HEK293 (cell line): ENCODE measurements around the gene TPPP3.
A peak's percentile ranks its signal among the peaks of the same experiment; 100 is the strongest.
"Not testable (repeated sequence)": the region's sequence is repeated elsewhere in the genome, so short reads cannot be mapped to it uniquely, and the experiment has no call there.

Experiments used
- CTCF ChIA-PET: fragments of 350-600 bp; formaldehyde crosslinking; extraction: SDS; loops from one replicate; lab custom pipeline; 2021; ENCODE audit warnings: antibody characterized with exemption; lab: Yijun Ruan, JAX
- POLR2A ChIA-PET: fragments of 300-600 bp; formaldehyde crosslinking; extraction: SDS; loops from one replicate; lab custom pipeline; 2020; ENCODE audit warnings: antibody characterized with exemption, inconsistent platforms; lab: Yijun Ruan, JAX
- H3K27ac ChIP-seq: fragments of 200-500 bp; sonication (Bioruptor generic); 2 replicates; pipeline ENCODE4 v1.5.1; 2014; ENCODE audit warnings: low read depth, low read length, control low read depth, inconsistent platforms; ENCODE audit errors: extremely low read depth
- H3K36me3 ChIP-seq, 2 experiments: fragments of 200-500 bp in 1 of 2; sonication (Bioruptor generic) in 1 of 2; 1 replicate in 1 of 2; 2 replicates in 1 of 2; pipeline ENCODE4 v1.5.1; 2014 to 2017; ENCODE audit warnings: inconsistent platforms in 2 of 2, low read length in 2 of 2; ENCODE audit not compliant: control insufficient read depth in 2 of 2, insufficient read depth in 1 of 2
- H3K4me1 ChIP-seq: fragments of 200-500 bp; sonication (Bioruptor generic); 2 replicates; pipeline ENCODE4 v1.5.1; 2014; ENCODE audit warnings: mild to moderate bottlenecking, low read length, inconsistent platforms; ENCODE audit not compliant: control insufficient read depth, insufficient read depth
- H3K4me3 ChIP-seq: 2 replicates; pipeline ENCODE4 v1.5.1; 2011; ENCODE audit warnings: low read depth, mild to moderate bottlenecking, control low read depth, low read length, moderate library complexity
- H3K9me3 ChIP-seq: fragments of 200-500 bp; sonication (Bioruptor generic); 2 replicates; pipeline ENCODE4 v1.5.1; 2014; ENCODE audit warnings: low read depth, low read length, inconsistent platforms; ENCODE audit not compliant: control insufficient read depth, insufficient read depth
- CTCF ChIP-seq: fragments of 450-650 bp; formaldehyde crosslinking; IDR thresholded peaks from 2 replicates; pipeline ENCODE4 v1.5.1; 2016; ENCODE audit warnings: missing biosample characterization, missing genetic modification characterization
- HOXD13 ChIP-seq: sonication (generic); formaldehyde crosslinking; IDR thresholded peaks from 2 replicates; pipeline ENCODE4 v1.8.0; 2022; ENCODE audit warnings: missing genetic modification reagents, borderline replicate concordance
- KLF9 ChIP-seq: fragments of 450-650 bp; formaldehyde crosslinking; IDR thresholded peaks from 2 replicates; pipeline ENCODE4 v1.5.1; 2016; ENCODE audit warnings: missing biosample characterization, missing genetic modification characterization, low read depth
- ZBTB7A ChIP-seq: fragments of 450-650 bp; formaldehyde crosslinking; IDR thresholded peaks from 2 replicates; pipeline ENCODE4 v1.5.1; 2016; ENCODE audit warnings: low read depth, missing biosample characterization, missing genetic modification characterization
- ZFP3 ChIP-seq: fragments of 450-650 bp; formaldehyde crosslinking; IDR thresholded peaks from 2 replicates; pipeline ENCODE4 v1.5.1; 2016; ENCODE audit warnings: low read depth, missing biosample characterization, missing genetic modification characterization
- ZNF121 ChIP-seq: fragments of 450-650 bp; formaldehyde crosslinking; IDR thresholded peaks from 2 replicates; pipeline ENCODE4 v1.5.1; 2016; ENCODE audit warnings: missing biosample characterization, missing genetic modification characterization
- ZNF16 ChIP-seq: fragments of 450-650 bp; formaldehyde crosslinking; IDR thresholded peaks from 2 replicates; pipeline ENCODE4 v1.5.1; 2016; ENCODE audit warnings: low read depth, missing biosample characterization, missing genetic modification characterization
- ZNF266 ChIP-seq: fragments of 450-650 bp; formaldehyde crosslinking; IDR thresholded peaks from 2 replicates; pipeline ENCODE4 v1.5.1; 2016; ENCODE audit warnings: missing biosample characterization, missing genetic modification characterization, low read depth
- ZNF302 ChIP-seq: fragments of 450-650 bp; formaldehyde crosslinking; IDR thresholded peaks from 2 replicates; pipeline ENCODE4 v1.5.1; 2016; ENCODE audit warnings: missing biosample characterization, missing genetic modification characterization, low read depth
- ZNF48 ChIP-seq: fragments of 450-650 bp; formaldehyde crosslinking; IDR thresholded peaks from 2 replicates; pipeline ENCODE4 v1.5.1; 2016; ENCODE audit warnings: missing biosample characterization, missing genetic modification characterization
- ZNF510 ChIP-seq: fragments of 450-650 bp; formaldehyde crosslinking; IDR thresholded peaks from 2 replicates; pipeline ENCODE4 v1.5.1; 2018; ENCODE audit warnings: mild to moderate bottlenecking, missing genetic modification characterization, missing biosample characterization; ENCODE audit not compliant: insufficient replicate concordance
- ZNF521 ChIP-seq: fragments of 450-650 bp; formaldehyde crosslinking; IDR thresholded peaks from 2 replicates; pipeline ENCODE4 v1.5.1; 2017; ENCODE audit warnings: missing biosample characterization, mild to moderate bottlenecking, missing genetic modification characterization
- ZNF544 ChIP-seq: fragments of 450-650 bp; formaldehyde crosslinking; IDR thresholded peaks from 2 replicates; pipeline ENCODE4 v1.5.0; 2017; ENCODE audit warnings: missing biosample characterization, missing genetic modification characterization
- ZNF645 ChIP-seq: fragments of 450-650 bp; formaldehyde crosslinking; IDR thresholded peaks from 2 replicates; pipeline ENCODE4; 2016; ENCODE audit warnings: missing biosample characterization, missing genetic modification characterization
- ZNF654 ChIP-seq: fragments of 450-650 bp; formaldehyde crosslinking; IDR thresholded peaks from 2 replicates; pipeline ENCODE4 v1.5.1; 2016; ENCODE audit warnings: low read depth, missing biosample characterization, missing genetic modification characterization
- ZNF707 ChIP-seq: fragments of 450-650 bp; formaldehyde crosslinking; IDR thresholded peaks from 2 replicates; pipeline ENCODE4 v1.5.1; 2016; ENCODE audit warnings: missing biosample characterization, missing genetic modification characterization
- ZNF76 ChIP-seq: fragments of 450-650 bp; formaldehyde crosslinking; IDR thresholded peaks from 2 replicates; pipeline ENCODE4; 2016; ENCODE audit warnings: low read depth, missing biosample characterization, missing genetic modification characterization, borderline replicate concordance
- ZNF776 ChIP-seq: fragments of 450-650 bp; formaldehyde crosslinking; IDR thresholded peaks from 2 replicates; pipeline ENCODE4 v1.5.0; 2017; ENCODE audit warnings: missing biosample characterization, missing genetic modification characterization, borderline replicate concordance
- ZSCAN5A ChIP-seq: fragments of 450-650 bp; formaldehyde crosslinking; IDR thresholded peaks from 2 replicates; pipeline ENCODE4 v1.5.1; 2016; ENCODE audit warnings: missing biosample characterization, missing genetic modification characterization

Gene TPPP3

GRCh38 chr16:67376012-67376411, 17.3 kb downstream of the TPPP3 start:
- H3K36me3 ChIP-seq, H3K27ac ChIP-seq, H3K4me3 ChIP-seq, H3K9me3 ChIP-seq, POLR2A ChIA-PET, H3K4me1 ChIP-seq: not testable (repeated sequence)
- 0 out of 2 replicates have a peak, but pooled peaks have one; percentile 21 for TF ChIP-seq ZNF121 (tag by site-specific recombination)
- CTCF ChIA-PET, result interaction anchor here (0.7 kb wide), 1 partner anchor 967 kb away, joined by 3 read pairs; no protein-coding TSS in a partner anchor

- Histone ChIP-seq H3K9me3 (no peaks in the 10 kb centered on the region), H3K4me3 (no peak overlapping the region), H3K36me3 (no peaks in the 10 kb centered on the region), H3K4me1 (no peaks in the 10 kb centered on the region), H3K27ac (no peak overlapping the region)
- POLR2A ChIA-PET, result no interaction called here
- TF ChIP-seq ZBTB7A (tag by site-specific recombination) (no peak), KLF9 (tag by site-specific recombination) (no peak), HOXD13 (CRISPR knock-in tag) (no peak), ZNF645 (tag by site-specific recombination) (no peak), ZNF302 (tag by site-specific recombination) (no peak), CTCF (tag by site-specific recombination) (peak; percentile 41; the same call in 1 of the 2 replicates), ZNF654 (peak; percentile 20; the same call in 1 of the 2 replicates), ZNF76 (no peak), ZNF16 (tag by site-specific recombination) (no peak), ZSCAN5A (tag by site-specific recombination) (no peak)
- CTCF ChIA-PET, result interaction anchor here (0.7 to 2.3 kb wide), 12 partner anchors 8 to 95 kb away, joined by 3 to 13 read pairs (median 4); partner anchors contain the start of gene ZDHHC1
Measured at GRCh38 chr16:67372664-67373063, 20.6 kb downstream of the TPPP3 start.

- ChIA-PET POLR2A (no interaction called here), CTCF (interaction anchor here (0.6 kb wide), 1 partner anchor 57 kb away, joined by 6 read pairs; no protein-coding TSS in a partner anchor)
Measured at GRCh38 chr16:67370661-67371060, 22.6 kb downstream of the TPPP3 start.

GRCh38 chr16:67364600-67365235, 28.6 kb downstream of the TPPP3 start:
- no peak overlapping the region for H3K27ac ChIP-seq
- ChIA-PET CTCF (interaction anchor here (0.5 to 1.4 kb wide), 6 partner anchors 8 to 497 kb away, joined by 3 to 5 read pairs (median 3); no protein-coding TSS in a partner anchor), POLR2A (no interaction called here)

More at GRCh38 chr16:67370661-67371060, 22.6 kb downstream of the TPPP3 start:
- no peaks in the 10 kb centered on the region for H3K9me3 ChIP-seq
- H3K36me3 ChIP-seq, result no peaks in the 10 kb centered on the region
- no peaks in the 10 kb centered on the region for H3K4me1 ChIP-seq
- H3K4me3 ChIP-seq, result no peak overlapping the region
- no peak overlapping the region for H3K27ac ChIP-seq
- TF ChIP-seq ZNF707 (tag by site-specific recombination) (no peak), ZNF776 (tag by site-specific recombination) (no peak), ZNF521 (tag by site-specific recombination) (no peak)

More at GRCh38 chr16:67364600-67365235, 28.6 kb downstream of the TPPP3 start:
- Histone ChIP-seq H3K4me1 (peaks cover 14% of the 10 kb centered on the region; the same call in 1 of the 2 replicates), H3K36me3 (no peaks in the 10 kb centered on the region), H3K9me3 (no peaks in the 10 kb centered on the region), H3K4me3 (no peak overlapping the region)
- TF ChIP-seq ZNF48 (no peak), ZNF544 (tag by site-specific recombination) (no peak), ZFP3 (tag by site-specific recombination) (no peak), ZNF266 (tag by site-specific recombination) (no peak), ZNF510 (tag by site-specific recombination) (no peak)
